H7 (cell line): ENCODE measurements around the gene C1orf122. TPM values are rescaled to one million over a fixed set of nuclear protein-coding genes. Genes with fewer than 3 reads are reported as not detected.

ENCODE experiments used
- DNase-seq: peaks from one replicate; pipeline ENCODE4 v3.0.0; 2012
- H3K27me3 ChIP-seq: 2 replicates; pipeline ENCODE4 v1.6.0; 2011; ENCODE audit warnings: mild to moderate bottlenecking, low read length; ENCODE audit not compliant: control insufficient read depth, insufficient read depth
- H3K36me3 ChIP-seq: replicated peaks from 2 replicates; pipeline ENCODE4 v1.5.1; 2011; ENCODE audit warnings: low read length; ENCODE audit not compliant: control insufficient read depth, insufficient read depth
- H3K4me3 ChIP-seq: 2 replicates; pipeline ENCODE4 v1.5.1; 2011; ENCODE audit warnings: low read depth, mild to moderate bottlenecking, control low read depth, low read length, moderate library complexity; ENCODE audit not compliant: insufficient read depth
- total RNA-seq: library from RNA; depleted of rRNA; stranded (reverse); fragments of >200 nt; shearing (Covaris generic); gene quantifications from 2 replicates; pipeline ENCODE4 v1.2.3, GENCODE V29; 2014

Gene C1orf122
- total RNA-seq, 1 experiment from 2014 or later: 94.7 TPM

GRCh38 chr1:37817481-37817880 lies 9.9 kb downstream of the C1orf122 start:
- Histone ChIP-seq H3K27me3 (no peaks in the 10 kb centered on the region), H3K36me3 (peaks cover 14% of the 10 kb centered on the region), H3K4me3 (no peak overlapping the region)
- DNase-seq: peak; percentile 68

- H3K27me3 ChIP-seq: no peaks in the 10 kb centered on the region
- H3K36me3 ChIP-seq: peaks cover 13% of the 10 kb centered on the region
- DNase-seq: no peak
- H3K4me3 ChIP-seq: no peak overlapping the region
Observed at GRCh38 chr1:37821481-37821880, 13.9 kb downstream of the C1orf122 start.

DNA sequence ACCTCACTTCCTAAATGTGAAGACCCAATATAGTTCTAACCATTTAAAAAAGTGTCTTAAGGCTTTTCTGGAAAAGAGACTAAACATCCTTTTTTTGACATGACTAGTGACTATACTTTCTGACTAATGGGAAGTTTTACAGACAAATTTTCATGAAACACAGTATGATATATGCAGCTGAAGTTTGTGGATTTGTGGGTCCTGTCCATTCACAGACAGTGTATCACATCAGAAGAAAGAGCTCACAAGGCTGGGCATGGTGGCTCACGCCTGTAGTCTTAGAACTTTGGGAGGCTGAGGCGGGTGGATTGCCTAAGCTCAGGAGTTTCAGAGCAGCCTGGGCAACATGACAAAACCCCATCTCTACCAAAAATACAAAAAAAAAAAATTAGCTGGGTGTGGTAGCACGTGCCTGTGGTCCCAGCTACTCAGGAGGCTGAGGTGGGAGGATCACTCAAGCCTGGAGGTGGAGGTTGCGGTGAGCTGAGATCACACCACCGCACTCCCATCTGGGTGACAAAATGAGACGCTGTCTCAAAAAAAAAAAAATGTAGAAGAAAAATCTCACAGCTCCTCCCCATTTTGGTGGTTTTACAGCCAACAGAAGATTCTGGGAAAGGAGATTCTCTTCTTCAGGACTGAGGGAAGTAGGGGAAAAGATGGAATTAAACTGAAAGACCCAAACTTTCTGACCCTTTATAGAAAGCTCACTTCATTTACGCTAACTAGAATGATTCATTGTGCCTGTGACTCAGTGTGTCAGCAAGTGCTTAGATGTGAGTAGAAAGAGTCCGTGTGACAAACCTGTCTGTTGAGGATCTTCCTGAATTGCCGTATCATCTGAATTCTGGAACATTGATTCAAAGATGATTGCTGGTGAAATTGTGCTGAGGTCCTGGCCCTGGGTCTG lies 15.6 kb downstream of the C1orf122 start:
- peaks cover 13% of the 10 kb centered on the region for H3K36me3 ChIP-seq
- DNase-seq: no peak
- no peaks in the 10 kb centered on the region for H3K27me3 ChIP-seq
- no peak overlapping the region for H3K4me3 ChIP-seq

- no peak overlapping the region for H3K4me3 ChIP-seq
- no peak for DNase-seq
- peaks cover 13% of the 10 kb centered on the region for H3K36me3 ChIP-seq
- H3K27me3 ChIP-seq: no peaks in the 10 kb centered on the region
Observed at GRCh38 chr1:37824001-37824400, 16.4 kb downstream of the C1orf122 start.

GRCh38 chr1:37825506-37825905 lies 17.9 kb downstream of the C1orf122 start:
- H3K36me3 ChIP-seq: peaks cover 9% of the 10 kb centered on the region
- no peak overlapping the region for H3K4me3 ChIP-seq
- no peak for DNase-seq
- no peaks in the 10 kb centered on the region for H3K27me3 ChIP-seq

GRCh38 chr1:37828410-37829074 lies 21.0 kb downstream of the C1orf122 start:
- no peak for DNase-seq
- Histone ChIP-seq H3K27me3 (no peaks in the 10 kb centered on the region), H3K36me3 (no peaks in the 10 kb centered on the region; the same call in 1 of the 2 replicates), H3K4me3 (no peak overlapping the region)

GRCh38 chr1:37831109-37831508 lies 23.5 kb downstream of the C1orf122 start:
- peaks cover 4% of the 10 kb centered on the region for H3K36me3 ChIP-seq
- no peaks in the 10 kb centered on the region for H3K27me3 ChIP-seq
- no peak for DNase-seq
- H3K4me3 ChIP-seq: no peak overlapping the region

DNA sequence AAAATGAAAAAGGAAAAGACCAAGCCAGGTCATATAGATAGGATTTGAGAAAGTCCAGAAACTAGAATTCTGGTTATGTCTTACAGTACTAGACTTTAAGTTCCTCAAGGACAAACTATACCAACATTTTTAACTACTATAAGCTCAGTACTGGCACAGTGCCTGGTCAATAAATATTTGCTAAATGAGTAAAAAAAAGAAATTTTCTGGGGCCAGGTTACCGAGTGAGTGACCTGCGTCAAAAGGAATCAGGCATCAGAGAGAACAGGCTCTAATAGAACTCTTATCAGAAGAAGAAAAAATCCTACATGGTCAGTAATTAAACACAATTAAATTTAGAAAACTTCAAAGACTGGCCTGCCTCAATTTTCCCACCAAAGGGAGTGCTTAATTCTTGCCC lies 24.2 kb downstream of the C1orf122 start:
- Histone ChIP-seq H3K4me3 (no peak overlapping the region), H3K36me3 (peaks cover 4% of the 10 kb centered on the region), H3K27me3 (no peaks in the 10 kb centered on the region)
- DNase-seq: no peak

DNA sequence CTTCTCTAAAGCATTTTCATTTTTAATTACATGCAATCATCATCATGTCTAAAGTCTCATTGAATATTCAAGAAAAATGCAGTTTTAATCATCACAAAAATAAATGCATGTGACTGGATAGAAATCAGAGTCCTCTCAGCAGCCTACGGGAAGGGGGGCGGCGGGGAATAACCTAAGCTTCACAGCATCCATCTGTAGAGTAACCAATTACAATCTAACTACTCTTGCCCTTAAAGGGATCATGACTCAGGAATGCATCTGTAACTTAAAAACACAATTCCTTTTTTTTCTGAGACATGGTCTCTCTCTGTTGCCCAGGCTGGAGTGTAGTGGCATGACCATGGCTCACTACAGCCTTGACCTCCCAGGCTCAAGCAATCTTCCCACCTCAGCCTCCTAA lies 29.2 kb downstream of the C1orf122 start:
- DNase-seq: no peak
- H3K4me3 ChIP-seq: no peak overlapping the region
- H3K27me3 ChIP-seq: no peaks in the 10 kb centered on the region
- peaks cover 8% of the 10 kb centered on the region for H3K36me3 ChIP-seq

DNA sequence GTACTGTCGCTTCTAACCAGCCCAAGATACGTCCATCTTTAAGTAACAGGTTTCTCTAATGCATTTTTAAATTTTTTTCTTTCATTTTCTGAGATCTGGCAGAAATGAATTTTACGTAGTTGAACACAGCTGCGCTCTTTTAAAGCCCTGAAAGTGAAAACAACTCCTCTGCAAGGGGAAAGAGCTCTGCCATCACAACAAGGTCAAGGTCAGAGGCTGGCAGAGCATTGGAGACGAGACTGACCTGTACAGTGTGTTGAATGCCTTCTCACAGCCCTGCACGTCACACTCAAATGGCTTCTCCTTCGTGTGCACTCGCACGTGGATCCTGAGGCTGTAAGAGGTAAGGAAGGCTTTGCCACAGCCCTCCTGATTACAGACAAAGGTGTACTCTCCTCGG lies 32.1 kb downstream of the C1orf122 start:
- H3K36me3 ChIP-seq: peaks cover 7% of the 10 kb centered on the region
- no peak overlapping the region for H3K4me3 ChIP-seq
- no peaks in the 10 kb centered on the region for H3K27me3 ChIP-seq
- DNase-seq: no peak

DNA sequence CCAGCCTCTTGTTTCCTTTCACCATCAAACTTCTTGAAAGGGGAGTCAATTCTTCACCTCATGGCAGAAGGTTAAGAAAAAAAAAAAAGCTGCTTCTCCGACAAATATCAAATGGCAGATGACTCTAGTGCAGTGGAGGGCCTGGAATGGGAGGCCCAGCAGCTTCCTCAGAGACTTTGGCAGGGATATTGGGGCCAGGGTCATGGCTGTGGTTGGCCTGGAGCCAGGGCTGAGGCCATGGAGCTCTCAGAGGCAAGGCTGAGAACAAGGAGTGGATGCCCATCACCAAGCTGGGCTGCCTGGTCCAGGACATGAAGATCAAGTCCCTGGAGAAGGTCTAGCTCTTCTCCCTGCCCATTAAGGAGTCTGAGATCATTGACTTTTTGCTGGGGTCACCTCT lies 33.1 kb downstream of the C1orf122 start:
- DNase-seq: no peak

GRCh38 chr1:37841652-37842051 lies 34.1 kb downstream of the C1orf122 start:
- no peak for DNase-seq
- no peaks in the 10 kb centered on the region for H3K27me3 ChIP-seq
- no peak overlapping the region for H3K4me3 ChIP-seq
- H3K36me3 ChIP-seq: peaks cover 3% of the 10 kb centered on the region

More for the DNA sequence above, 33.1 kb downstream of the C1orf122 start:
- no peaks in the 10 kb centered on the region for H3K27me3 ChIP-seq
- H3K36me3 ChIP-seq: peaks cover 3% of the 10 kb centered on the region
- H3K4me3 ChIP-seq: no peak overlapping the region

DNA sequence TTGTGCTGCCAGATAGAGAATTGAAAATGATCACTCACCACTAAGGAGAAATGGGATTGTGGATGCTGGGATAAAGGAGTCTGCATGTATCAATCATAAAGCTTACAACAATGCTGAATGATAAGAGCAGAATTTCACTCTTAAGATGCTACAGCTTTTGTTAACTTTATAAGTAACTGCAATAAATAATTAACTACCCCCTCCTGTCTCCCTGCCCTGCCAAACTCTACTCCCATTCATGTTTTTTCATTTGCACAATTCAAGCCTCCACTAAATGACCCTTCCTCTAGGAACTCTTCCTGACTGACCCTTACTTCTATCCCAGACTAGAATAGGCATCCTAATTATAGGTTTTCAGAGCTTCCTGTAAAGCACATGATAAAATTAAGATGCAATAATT lies 36.9 kb downstream of the C1orf122 start:
- peaks cover 3% of the 10 kb centered on the region for H3K36me3 ChIP-seq
- no peak overlapping the region for H3K4me3 ChIP-seq

GRCh38 chr1:37845049-37845646 lies 37.6 kb downstream of the C1orf122 start:
- H3K27me3 ChIP-seq: no peaks in the 10 kb centered on the region
- H3K4me3 ChIP-seq: no peak overlapping the region
- no peaks in the 10 kb centered on the region for H3K36me3 ChIP-seq
- no peak for DNase-seq

More for the DNA sequence above, 36.9 kb downstream of the C1orf122 start:
- DNase-seq: no peak
- no peaks in the 10 kb centered on the region for H3K27me3 ChIP-seq

GRCh38 chr1:37845786-37846185 lies 38.2 kb downstream of the C1orf122 start:
- Histone ChIP-seq H3K4me3 (no peak overlapping the region), H3K36me3 (no peaks in the 10 kb centered on the region)
- DNase-seq: no peak

More at GRCh38 chr1:37845786-37846185, 38.2 kb downstream of the C1orf122 start:
- no peaks in the 10 kb centered on the region for H3K27me3 ChIP-seq
